ENCODE data around the gene HOXA2. TPM values are rescaled to one million over a fixed set of nuclear protein-coding genes. Genes with fewer than 3 reads are reported as not detected.
A peak's percentile ranks its signal among the peaks of the same experiment; 100 is the strongest.

HOXA2 gene
- total and polyA plus RNA-seq, 3 experiments from 2014 or later, result not detected

DNA sequence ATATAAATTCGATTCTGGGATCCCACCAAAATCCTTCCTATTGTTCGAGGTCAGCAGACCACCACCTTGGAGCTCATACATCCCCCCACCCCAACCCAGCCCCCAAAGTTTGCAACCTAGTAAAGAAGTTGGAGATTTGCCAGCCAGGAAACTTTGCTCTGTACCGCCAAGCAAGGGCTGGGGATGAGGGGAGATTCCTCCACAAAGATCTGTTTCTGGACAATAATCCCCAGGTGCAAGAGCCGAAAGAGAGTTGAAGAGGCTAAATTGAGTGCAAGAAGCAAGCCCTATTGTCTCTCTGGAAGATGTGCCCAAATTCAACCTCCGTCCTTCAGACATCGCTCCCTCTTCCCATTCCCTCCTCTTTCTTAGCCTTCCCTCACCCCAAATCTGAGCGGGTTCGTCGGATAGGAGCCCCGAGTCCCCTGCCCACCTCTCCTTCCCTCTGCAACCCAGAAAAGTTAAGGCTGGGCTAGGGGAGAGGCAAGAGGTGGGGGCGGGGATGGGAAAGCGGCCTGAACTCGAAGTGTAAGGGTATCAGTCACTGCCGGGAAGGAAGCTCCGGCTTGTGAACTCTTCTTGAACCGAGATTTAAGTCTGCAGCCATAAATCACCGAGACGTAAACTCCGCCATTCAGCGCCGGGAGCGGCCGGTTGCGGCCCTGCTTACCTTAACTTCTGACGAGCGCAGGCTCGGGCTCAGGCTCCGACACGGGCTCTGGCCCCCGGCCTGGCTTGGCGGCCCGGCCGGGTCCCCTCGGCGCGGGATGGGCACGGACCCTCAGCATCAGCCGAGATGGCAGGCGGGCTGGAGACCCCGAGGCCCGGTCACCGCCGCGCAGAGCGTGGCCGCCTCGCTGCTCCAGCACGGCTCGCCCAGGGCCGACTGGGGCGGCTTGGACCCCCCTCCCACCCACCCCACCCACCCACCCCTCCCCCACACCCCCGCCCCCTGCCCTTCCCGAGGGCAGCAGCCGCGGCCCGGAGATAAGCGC lies 10.8 kb upstream of the HOXA2 start:
- Histone ChIP-seq H3K4me1 (ENCODE audit: insufficient read depth, low read length) (no peaks in the 10 kb centered on the region), H3K27ac (ENCODE audit: low read depth, low read length) (no peak overlapping the region), H3K27me3 (ENCODE audit: insufficient read depth, low read length, poor library complexity, severe bottlenecking) (no peaks in the 10 kb centered on the region), H3K4me3 (ENCODE audit: low read length) (no peak overlapping the region), H3K36me3 (ENCODE audit: insufficient read depth, low read length) (no peaks in the 10 kb centered on the region), H3K9me3 (ENCODE audit: low read length) (no peaks in the 10 kb centered on the region)
- DNase-seq, result no peak
- Mint-ChIP-seq H3K27me3 (peaks cover 13 to 18% of the 10 kb centered on the region in 2 donors), H3K27ac (no peak overlapping the region), H3K4me1 (no peaks in the 10 kb centered on the region), H3K9me3 (no peaks in the 10 kb centered on the region), H3K36me3 (no peaks in the 10 kb centered on the region), H3K4me3 (no peak overlapping the region)
- ChIA-PET POLR2A (no interaction called here), CTCF (no interaction called here)

DNA sequence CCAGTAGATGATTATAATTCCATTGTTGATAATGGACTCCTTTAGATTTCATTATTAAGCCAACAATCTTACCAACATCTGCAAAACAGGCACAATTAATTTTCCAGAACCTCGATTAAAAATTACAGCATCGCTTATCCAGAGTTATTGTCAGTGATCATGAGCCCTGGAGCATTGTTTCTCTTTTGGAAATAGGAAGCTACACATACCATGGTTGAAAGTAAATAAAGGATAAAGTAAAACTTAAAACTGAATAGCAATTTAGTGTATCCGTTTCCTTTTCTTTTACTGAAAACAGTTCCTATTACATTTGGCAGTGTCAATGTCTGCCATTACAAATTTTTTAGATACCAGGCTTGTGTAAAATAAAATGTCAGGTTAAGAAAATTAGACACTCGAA lies 9.9 kb upstream of the HOXA2 start:
- no peaks in the 10 kb centered on the region for H3K4me1 Mint-ChIP-seq
- CTCF ChIA-PET, result no interaction called here
- Histone ChIP-seq H3K9me3 (ENCODE audit: low read length) (no peaks in the 10 kb centered on the region), H3K27me3 (ENCODE audit: insufficient read depth, low read length, poor library complexity, severe bottlenecking) (no peaks in the 10 kb centered on the region), H3K4me3 (ENCODE audit: low read length) (no peak overlapping the region), H3K27ac (ENCODE audit: low read depth, low read length) (no peak overlapping the region), H3K36me3 (ENCODE audit: insufficient read depth, low read length) (no peaks in the 10 kb centered on the region), H3K4me1 (ENCODE audit: insufficient read depth, low read length) (no peaks in the 10 kb centered on the region)
- no peak for DNase-seq
- H3K9me3 Mint-ChIP-seq, result no peaks in the 10 kb centered on the region
- H3K27ac Mint-ChIP-seq, result peak overlapping the region in 1 of 8 donors; percentile 6
- peaks cover 13 to 16% of the 10 kb centered on the region in 2 donors for H3K27me3 Mint-ChIP-seq
- POLR2A ChIA-PET, result no interaction called here
- H3K36me3 Mint-ChIP-seq, result no peaks in the 10 kb centered on the region
- no peak overlapping the region for H3K4me3 Mint-ChIP-seq

DNA sequence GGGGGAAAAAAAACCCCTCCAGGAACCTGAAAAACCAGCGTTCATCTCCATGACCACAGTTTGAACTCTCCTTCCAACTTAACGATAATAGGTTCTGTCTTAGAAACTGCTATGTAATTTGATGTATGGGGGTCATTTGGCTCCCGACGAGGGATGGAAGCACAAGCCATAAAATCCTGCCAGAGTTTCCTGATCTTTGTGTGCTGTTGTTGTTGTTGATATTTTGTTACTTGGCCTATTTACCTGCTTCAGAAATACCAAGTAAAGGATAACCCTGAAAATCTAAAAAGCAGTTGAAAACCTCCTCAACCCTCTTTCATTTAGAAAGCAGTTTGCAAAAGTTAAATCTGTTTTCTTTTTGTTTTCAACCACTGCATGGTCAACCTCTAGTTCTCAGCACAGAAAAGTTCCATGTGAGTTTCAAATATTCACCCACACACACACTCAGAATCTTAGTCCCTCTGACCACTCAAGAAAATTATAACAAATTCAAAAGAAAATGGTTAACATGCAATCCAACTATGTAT lies 9.3 kb upstream of the HOXA2 start:
- Mint-ChIP-seq H3K9me3 (no peaks in the 10 kb centered on the region), H3K27ac (no peak overlapping the region), H3K27me3 (peaks cover 10 to 16% of the 10 kb centered on the region in 2 donors), H3K4me1 (no peaks in the 10 kb centered on the region), H3K36me3 (no peaks in the 10 kb centered on the region), H3K4me3 (no peak overlapping the region)
- H3K27ac ChIP-seq (ENCODE audit: low read depth, low read length), result no peak overlapping the region
- H3K4me3 ChIP-seq (ENCODE audit: low read length), result no peak overlapping the region
- DNase-seq, result no peak
- no peaks in the 10 kb centered on the region for H3K27me3 ChIP-seq (ENCODE audit: insufficient read depth, low read length, poor library complexity, severe bottlenecking)
- POLR2A ChIA-PET, result no interaction called here
- CTCF ChIA-PET, result no interaction called here
- no peaks in the 10 kb centered on the region for H3K4me1 ChIP-seq (ENCODE audit: insufficient read depth, low read length)
- H3K36me3 ChIP-seq (ENCODE audit: insufficient read depth, low read length), result no peaks in the 10 kb centered on the region
- H3K9me3 ChIP-seq (ENCODE audit: low read length), result no peaks in the 10 kb centered on the region

DNA sequence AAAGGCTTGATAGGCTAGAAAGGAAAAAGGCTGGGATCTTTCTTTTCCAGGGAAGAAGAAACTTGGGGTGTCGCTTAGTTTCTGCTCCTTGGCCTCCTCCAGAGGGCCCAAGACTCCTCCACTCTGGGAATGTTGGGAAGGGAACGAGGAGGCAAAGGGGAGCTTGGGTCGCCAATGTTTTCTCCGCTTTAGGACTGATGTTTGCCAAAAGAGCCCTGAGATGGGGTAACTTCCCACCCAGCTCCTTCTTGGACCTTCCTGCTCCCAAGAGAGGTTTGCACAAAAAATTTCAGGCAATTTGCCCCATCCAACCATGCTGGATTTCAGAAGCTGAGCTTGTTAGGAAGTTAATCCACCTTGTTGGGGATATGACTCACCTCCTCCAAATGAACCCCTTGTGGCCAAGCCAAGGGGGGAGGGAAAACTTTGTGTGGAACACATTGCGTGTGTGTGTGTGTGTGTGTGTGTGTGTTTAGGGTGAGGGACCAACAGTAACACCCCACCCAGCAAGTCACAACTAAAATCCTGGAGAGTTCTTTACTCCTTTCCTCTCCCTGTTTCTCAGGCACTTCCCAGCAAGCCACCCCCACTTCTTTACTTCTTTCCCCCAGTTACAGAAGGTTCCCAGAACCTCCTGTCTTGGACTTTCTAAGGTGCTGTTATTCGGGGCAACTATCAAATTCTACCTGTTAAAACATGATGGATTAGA lies 8.7 kb upstream of the HOXA2 start:
- Mint-ChIP-seq H3K36me3 (no peaks in the 10 kb centered on the region), H3K4me3 (no peak overlapping the region), H3K27ac (no peak overlapping the region), H3K27me3 (peaks cover 9 to 16% of the 10 kb centered on the region in 2 donors), H3K4me1 (no peaks in the 10 kb centered on the region), H3K9me3 (no peaks in the 10 kb centered on the region)
- H3K4me1 ChIP-seq (ENCODE audit: insufficient read depth, low read length), result no peaks in the 10 kb centered on the region
- H3K27me3 ChIP-seq (ENCODE audit: insufficient read depth, low read length, poor library complexity, severe bottlenecking), result no peaks in the 10 kb centered on the region
- POLR2A ChIA-PET, result no interaction called here
- H3K27ac ChIP-seq (ENCODE audit: low read depth, low read length), result no peak overlapping the region
- no peak overlapping the region for H3K4me3 ChIP-seq (ENCODE audit: low read length)
- DNase-seq, result no peak
- H3K36me3 ChIP-seq (ENCODE audit: insufficient read depth, low read length), result no peaks in the 10 kb centered on the region
- CTCF ChIA-PET, result interaction anchor here (0.6 kb wide), 1 partner anchor 1047 kb away, joined by 3 read pairs; no protein-coding TSS in a partner anchor
- H3K9me3 ChIP-seq (ENCODE audit: low read length), result no peaks in the 10 kb centered on the region

DNA sequence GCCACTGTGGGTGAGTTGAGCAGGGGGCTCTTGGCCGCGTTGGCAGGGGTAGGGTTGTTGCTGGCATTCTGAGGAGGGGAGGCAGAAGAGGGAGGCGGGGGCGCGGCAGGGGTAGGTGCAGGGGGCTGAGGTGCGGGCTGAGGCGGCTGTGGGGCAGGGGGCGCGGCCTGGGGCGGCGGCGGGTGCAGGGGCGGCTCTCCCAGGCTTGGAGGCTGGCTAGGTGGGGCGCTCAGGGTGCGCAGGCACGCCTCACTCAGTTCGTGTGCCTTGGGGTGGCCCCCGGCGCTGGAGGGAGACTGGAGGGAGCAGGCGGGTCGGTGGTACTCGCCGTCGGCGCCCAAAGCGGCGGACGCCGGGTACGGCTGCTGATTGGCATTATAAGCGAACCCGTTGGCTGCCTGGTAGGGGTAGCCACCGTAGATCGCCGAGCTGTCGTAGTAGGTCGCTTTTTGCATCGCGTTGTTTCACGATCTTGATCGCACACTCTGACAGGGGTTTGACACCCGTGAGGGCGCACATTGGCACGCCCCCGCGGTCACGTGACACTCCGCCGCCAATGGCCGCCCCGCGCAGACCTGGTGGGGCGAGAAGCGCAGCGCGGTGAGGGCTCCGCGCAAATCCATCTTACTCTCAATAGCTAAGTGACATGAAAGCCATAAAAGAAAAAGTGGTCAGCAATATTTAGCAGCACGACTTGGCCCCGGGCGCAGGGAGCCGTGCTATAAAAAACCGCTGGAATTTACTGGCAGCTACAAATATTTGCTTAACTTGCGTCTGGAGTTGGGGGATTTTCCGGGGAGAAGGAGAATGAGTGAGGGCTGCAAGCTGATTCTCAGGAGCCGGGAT lies 7.9 kb upstream of the HOXA2 start:
- Histone ChIP-seq H3K9me3 (ENCODE audit: low read length) (no peaks in the 10 kb centered on the region), H3K27me3 (ENCODE audit: insufficient read depth, low read length, poor library complexity, severe bottlenecking) (peaks cover 2% of the 10 kb centered on the region), H3K27ac (ENCODE audit: low read depth, low read length) (no peak overlapping the region), H3K4me1 (ENCODE audit: insufficient read depth, low read length) (no peaks in the 10 kb centered on the region), H3K36me3 (ENCODE audit: insufficient read depth, low read length) (no peaks in the 10 kb centered on the region), H3K4me3 (ENCODE audit: low read length) (no peak overlapping the region)
- POLR2A ChIA-PET, result no interaction called here
- Mint-ChIP-seq H3K27me3 (peaks cover 6 to 23% of the 10 kb centered on the region in 2 donors), H3K9me3 (no peaks in the 10 kb centered on the region), H3K27ac (no peak overlapping the region), H3K36me3 (no peaks in the 10 kb centered on the region), H3K4me1 (no peaks in the 10 kb centered on the region), H3K4me3 (no peak overlapping the region)
- CTCF ChIA-PET, result interaction anchor here (0.6 kb wide), 1 partner anchor 1046 kb away, joined by 3 read pairs; no protein-coding TSS in a partner anchor
- DNase-seq, result no peak

DNA sequence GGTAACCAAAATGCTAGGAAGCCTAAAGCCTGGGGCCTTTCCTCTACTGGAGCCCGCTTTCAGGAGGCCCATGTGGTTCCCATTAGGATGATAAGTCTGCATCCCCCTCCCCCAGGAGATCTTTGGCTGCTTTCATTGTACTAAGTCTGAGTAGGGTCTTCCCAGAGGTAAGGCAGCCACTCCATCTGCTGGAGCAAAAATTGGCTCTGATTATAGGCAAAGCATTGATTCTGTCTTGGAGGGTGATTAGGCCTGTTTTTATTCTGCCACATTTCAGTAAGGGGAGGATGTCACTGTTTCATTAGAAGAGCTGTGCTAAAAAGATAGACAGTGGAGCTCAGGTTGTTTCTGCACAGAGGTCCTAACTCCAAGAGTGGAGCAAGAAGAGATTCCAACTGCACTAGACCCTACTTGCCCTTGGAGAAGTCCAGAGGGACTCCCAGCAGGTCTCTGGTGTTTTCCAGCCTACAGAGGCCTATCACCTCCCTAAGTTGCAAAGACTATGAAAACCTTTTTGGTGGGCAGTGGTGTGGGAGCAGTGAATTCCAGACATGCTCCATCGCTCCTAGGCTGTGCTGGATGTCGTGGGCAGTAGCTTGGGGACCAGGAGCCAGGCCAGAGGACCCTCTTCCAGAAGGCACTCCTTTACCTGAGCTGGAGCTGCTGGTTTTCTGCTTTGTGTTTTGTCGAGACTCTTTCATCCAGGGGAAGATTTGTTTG lies 7.1 kb upstream of the HOXA2 start:
- Histone ChIP-seq H3K36me3 (ENCODE audit: insufficient read depth, low read length) (no peaks in the 10 kb centered on the region), H3K27me3 (ENCODE audit: insufficient read depth, low read length, poor library complexity, severe bottlenecking) (peaks cover 7% of the 10 kb centered on the region), H3K27ac (ENCODE audit: low read depth, low read length) (no peak overlapping the region), H3K4me1 (ENCODE audit: insufficient read depth, low read length) (no peaks in the 10 kb centered on the region), H3K4me3 (ENCODE audit: low read length) (no peak overlapping the region), H3K9me3 (ENCODE audit: low read length) (no peaks in the 10 kb centered on the region)
- Mint-ChIP-seq H3K27me3 (peaks cover 6 to 28% of the 10 kb centered on the region in 2 donors), H3K9me3 (no peaks in the 10 kb centered on the region), H3K36me3 (no peaks in the 10 kb centered on the region), H3K4me3 (no peak overlapping the region), H3K4me1 (no peaks in the 10 kb centered on the region), H3K27ac (no peak overlapping the region)
- CTCF ChIA-PET, result no interaction called here
- no peak for DNase-seq
- POLR2A ChIA-PET, result no interaction called here

DNA sequence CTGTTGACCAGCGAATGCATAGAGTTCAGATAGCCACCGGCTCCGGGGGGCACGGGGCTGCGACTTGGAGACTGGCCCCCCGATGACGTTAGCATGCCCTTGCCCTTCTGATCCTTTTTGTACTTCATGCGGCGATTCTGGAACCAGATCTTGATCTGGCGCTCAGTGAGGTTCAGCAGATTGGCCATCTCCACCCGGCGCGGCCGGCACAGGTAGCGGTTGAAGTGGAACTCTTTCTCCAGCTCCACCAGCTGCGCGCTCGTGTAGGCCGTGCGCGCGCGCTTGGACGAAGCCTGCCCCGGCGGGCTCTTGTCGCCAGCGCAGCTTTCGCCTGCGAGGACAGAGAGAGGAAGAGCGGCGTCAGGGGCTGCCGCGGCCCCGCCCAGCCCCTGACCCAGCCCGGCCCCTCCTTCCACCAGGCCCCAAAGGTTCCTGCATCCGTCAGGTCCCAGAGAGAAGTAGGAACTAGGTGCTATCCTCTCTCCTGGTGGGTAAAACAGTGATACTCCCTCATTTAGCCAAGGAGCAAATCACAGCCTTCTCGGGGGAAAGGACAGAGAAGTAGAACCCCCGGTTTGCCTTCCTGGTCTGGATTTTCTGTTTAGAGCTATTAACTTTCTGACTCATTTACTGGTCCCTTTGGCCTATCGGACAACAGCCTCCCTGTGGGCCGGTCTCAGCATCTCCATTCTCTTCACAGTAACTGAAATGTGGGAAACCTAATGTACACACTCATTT lies 6.1 kb upstream of the HOXA2 start:
- Mint-ChIP-seq H3K9me3 (no peaks in the 10 kb centered on the region), H3K27ac (no peak overlapping the region), H3K27me3 (peaks cover 17 to 34% of the 10 kb centered on the region in 2 donors), H3K4me3 (no peak overlapping the region), H3K36me3 (no peaks in the 10 kb centered on the region), H3K4me1 (peaks cover 4 to 7% (median 5%) of the 10 kb centered on the region in 3 donors)
- Histone ChIP-seq H3K27ac (ENCODE audit: low read depth, low read length) (no peak overlapping the region), H3K27me3 (ENCODE audit: insufficient read depth, low read length, poor library complexity, severe bottlenecking) (peaks cover 15% of the 10 kb centered on the region), H3K4me1 (ENCODE audit: insufficient read depth, low read length) (no peaks in the 10 kb centered on the region), H3K36me3 (ENCODE audit: insufficient read depth, low read length) (no peaks in the 10 kb centered on the region), H3K4me3 (ENCODE audit: low read length) (no peak overlapping the region), H3K9me3 (ENCODE audit: low read length) (no peaks in the 10 kb centered on the region)
- DNase-seq, result no peak
- POLR2A ChIA-PET, result no interaction called here
- CTCF ChIA-PET, result no interaction called here

Data from CD8-positive, alpha-beta memory T cell (primary cell).